Neural cell (in vitro differentiated cells): ENCODE measurements around the gene GPR141. TPM values are rescaled to one million over a fixed set of nuclear protein-coding genes. Genes with fewer than 3 reads are reported as not detected.

ENCODE experiments used
- H2AFZ ChIP-seq: fragments of 200-600, 300-800 bp; sonication (generic), shearing (Covaris generic); 2 replicates; pipeline ENCODE4 v1.6.0; 2014; ENCODE audit warnings: low read depth, mild to moderate bottlenecking, antibody characterized with exemption, low read length, moderate library complexity
- H3F3A ChIP-seq: fragments of 200-600 bp; shearing (Covaris generic); 2 replicates; pipeline ENCODE4 v1.6.1; 2016; ENCODE audit warnings: mild to moderate bottlenecking, moderate library complexity, mixed read lengths, antibody characterized with exemption, low read length; ENCODE audit not compliant: insufficient read depth, poor library complexity, severe bottlenecking
- H3K27ac ChIP-seq: fragments of 200-600, 300-800 bp; sonication (generic), shearing (Covaris generic); 2 replicates; pipeline ENCODE4 v1.5.1; 2014; ENCODE audit warnings: mild to moderate bottlenecking, low read length, moderate library complexity
- H3K27me3 ChIP-seq: fragments of 300-800, 200-600 bp; sonication (generic), shearing (Covaris generic); 2 replicates; pipeline ENCODE4 v1.6.0; 2014; ENCODE audit warnings: mild to moderate bottlenecking, low read depth, low read length, moderate library complexity; ENCODE audit not compliant: insufficient read depth
- H3K36me3 ChIP-seq: fragments of 300-800, 200-600 bp; sonication (generic), shearing (Covaris generic); 2 replicates; pipeline ENCODE4 v1.5.1; 2014; ENCODE audit warnings: mild to moderate bottlenecking, antibody characterized with exemption, low read length, moderate library complexity; ENCODE audit not compliant: insufficient read depth
- H3K4me2 ChIP-seq: fragments of 300-800, 200-600 bp; sonication (generic), shearing (Covaris generic); 2 replicates; pipeline ENCODE4 v1.6.0; 2014; ENCODE audit warnings: mild to moderate bottlenecking, low read length
- H3K4me3 ChIP-seq: fragments of 300-800, 200-600 bp; sonication (generic), shearing (Covaris generic); 2 replicates; pipeline ENCODE4 v1.5.1; 2014; ENCODE audit warnings: mild to moderate bottlenecking, low read length, moderate library complexity
- H3K79me2 ChIP-seq: fragments of 200-600 bp; shearing (Covaris generic); replicated peaks from 2 replicates; pipeline ENCODE4 v1.6.0; 2014; ENCODE audit warnings: mild to moderate bottlenecking, low read length, moderate library complexity; ENCODE audit not compliant: insufficient read depth
- H3K9ac ChIP-seq: fragments of 300-800, 200-600 bp; sonication (generic), shearing (Covaris generic); 2 replicates; pipeline ENCODE4 v1.6.1; 2016; ENCODE audit warnings: mild to moderate bottlenecking, low read length, mixed read lengths
- H3K9me2 ChIP-seq: fragments of 200-600 bp; shearing (Covaris generic); 2 replicates; pipeline ENCODE4 v1.6.1; 2016; ENCODE audit warnings: mild to moderate bottlenecking, low read length, mixed read lengths; ENCODE audit not compliant: insufficient read depth
- H3K9me3 ChIP-seq: fragments of 200-600, 300-800 bp; sonication (generic), shearing (Covaris generic); 2 replicates; pipeline ENCODE4 v1.6.1; 2016; ENCODE audit warnings: mild to moderate bottlenecking, mixed run types, low read length, moderate library complexity, mixed read lengths
- H4K20me1 ChIP-seq: fragments of 200-600 bp; shearing (Covaris generic); 2 replicates; pipeline ENCODE4 v1.6.1; 2016; ENCODE audit warnings: mild to moderate bottlenecking, mixed run types; ENCODE audit not compliant: insufficient read depth
- EP300 ChIP-seq: fragments of 450-650 bp; conservative IDR thresholded peaks from 2 replicates; pipeline ENCODE4 v1.6.1; 2014; ENCODE audit warnings: antibody characterized with exemption, mild to moderate bottlenecking, moderate library complexity; ENCODE audit not compliant: poor library complexity, severe bottlenecking
- EZH2 ChIP-seq: fragments of 200-600, 300-800 bp; shearing (Covaris generic), sonication (generic); IDR thresholded peaks from 2 replicates; pipeline ENCODE4 v1.6.1; 2014; ENCODE audit warnings: antibody characterized with exemption, low read length, borderline replicate concordance, mild to moderate bottlenecking; ENCODE audit not compliant: insufficient read depth, poor library complexity, severe bottlenecking
- MXI1 ChIP-seq: fragments of 450-650 bp; conservative IDR thresholded peaks from 2 replicates; pipeline ENCODE4 v1.6.1; 2014; ENCODE audit warnings: antibody characterized with exemption, mild to moderate bottlenecking; ENCODE audit not compliant: poor library complexity, severe bottlenecking
- POLR2AphosphoS5 ChIP-seq: IDR thresholded peaks from 2 replicates; pipeline ENCODE4 v1.6.1; 2012
- RAD21 ChIP-seq: fragments of 450-650 bp; conservative IDR thresholded peaks from 2 replicates; pipeline ENCODE4 v1.6.1; 2014; ENCODE audit warnings: antibody characterized with exemption, mild to moderate bottlenecking, moderate library complexity
- SMC3 ChIP-seq: fragments of 450-650 bp; conservative IDR thresholded peaks from 2 replicates; pipeline ENCODE4 v1.6.1; 2014; ENCODE audit warnings: antibody characterized with exemption, mild to moderate bottlenecking, moderate library complexity; ENCODE audit not compliant: poor library complexity
- TAF1 ChIP-seq: IDR thresholded peaks from 2 replicates; pipeline ENCODE4 v1.6.1; 2012; ENCODE audit warnings: low read depth
- polyA plus RNA-seq: library from polyadenylated mRNA; depleted of rRNA; stranded (reverse); fragments of >200 nt; gene quantifications from 2 replicates; pipeline ENCODE4 v1.2.3, GENCODE V29; 2014
- TF ChIP-seq, protein P1 (sequence below): IDR thresholded peaks from 2 replicates; pipeline ENCODE4 v1.6.1; 2012; ENCODE audit warnings: borderline replicate concordance
- TF ChIP-seq, protein P2 (sequence below): fragments of 450-650 bp; IDR thresholded peaks from 2 replicates; pipeline ENCODE4 v1.5.1; 2014; ENCODE audit warnings: antibody characterized with exemption, mild to moderate bottlenecking, moderate library complexity; ENCODE audit not compliant: poor library complexity, severe bottlenecking

Gene GPR141
- polyA plus RNA-seq, 1 donor from 2014 or later: not detected

- no peaks in the 10 kb centered on the region for H3K9me3 ChIP-seq
These were observed 15.2 kb downstream of the GPR141 start for GRCh38 chr7:37698782-37699181.

GRCh38 chr7:37701769-37702168 is 18.2 kb downstream of the GPR141 start:
- no peaks in the 10 kb centered on the region for H3F3A ChIP-seq
- no peaks in the 10 kb centered on the region for H3K9me3 ChIP-seq
- no peaks in the 10 kb centered on the region for H3K79me2 ChIP-seq
- no peak overlapping the region for H3K9ac ChIP-seq
- H3K27ac ChIP-seq: no peak overlapping the region
- H3K36me3 ChIP-seq: no peaks in the 10 kb centered on the region
- H4K20me1 ChIP-seq: no peaks in the 10 kb centered on the region
- no peaks in the 10 kb centered on the region for H3K9me2 ChIP-seq
- H3K27me3 ChIP-seq: no peaks in the 10 kb centered on the region
- no peak for TF ChIP-seq POLR2AphosphoS5
- H3K4me2 ChIP-seq: no peak overlapping the region
- no peak overlapping the region for H2AFZ ChIP-seq
- H3K4me3 ChIP-seq: no peak overlapping the region

More at GRCh38 chr7:37698782-37699181, 15.2 kb downstream of the GPR141 start:
- H3K27ac ChIP-seq: no peak overlapping the region
- H3F3A ChIP-seq: no peaks in the 10 kb centered on the region
- no peak overlapping the region for H3K4me2 ChIP-seq
- no peak for TF ChIP-seq MXI1
- TF ChIP-seq, protein P1, sequence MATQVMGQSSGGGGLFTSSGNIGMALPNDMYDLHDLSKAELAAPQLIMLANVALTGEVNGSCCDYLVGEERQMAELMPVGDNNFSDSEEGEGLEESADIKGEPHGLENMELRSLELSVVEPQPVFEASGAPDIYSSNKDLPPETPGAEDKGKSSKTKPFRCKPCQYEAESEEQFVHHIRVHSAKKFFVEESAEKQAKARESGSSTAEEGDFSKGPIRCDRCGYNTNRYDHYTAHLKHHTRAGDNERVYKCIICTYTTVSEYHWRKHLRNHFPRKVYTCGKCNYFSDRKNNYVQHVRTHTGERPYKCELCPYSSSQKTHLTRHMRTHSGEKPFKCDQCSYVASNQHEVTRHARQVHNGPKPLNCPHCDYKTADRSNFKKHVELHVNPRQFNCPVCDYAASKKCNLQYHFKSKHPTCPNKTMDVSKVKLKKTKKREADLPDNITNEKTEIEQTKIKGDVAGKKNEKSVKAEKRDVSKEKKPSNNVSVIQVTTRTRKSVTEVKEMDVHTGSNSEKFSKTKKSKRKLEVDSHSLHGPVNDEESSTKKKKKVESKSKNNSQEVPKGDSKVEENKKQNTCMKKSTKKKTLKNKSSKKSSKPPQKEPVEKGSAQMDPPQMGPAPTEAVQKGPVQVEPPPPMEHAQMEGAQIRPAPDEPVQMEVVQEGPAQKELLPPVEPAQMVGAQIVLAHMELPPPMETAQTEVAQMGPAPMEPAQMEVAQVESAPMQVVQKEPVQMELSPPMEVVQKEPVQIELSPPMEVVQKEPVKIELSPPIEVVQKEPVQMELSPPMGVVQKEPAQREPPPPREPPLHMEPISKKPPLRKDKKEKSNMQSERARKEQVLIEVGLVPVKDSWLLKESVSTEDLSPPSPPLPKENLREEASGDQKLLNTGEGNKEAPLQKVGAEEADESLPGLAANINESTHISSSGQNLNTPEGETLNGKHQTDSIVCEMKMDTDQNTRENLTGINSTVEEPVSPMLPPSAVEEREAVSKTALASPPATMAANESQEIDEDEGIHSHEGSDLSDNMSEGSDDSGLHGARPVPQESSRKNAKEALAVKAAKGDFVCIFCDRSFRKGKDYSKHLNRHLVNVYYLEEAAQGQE: no peak
- TF ChIP-seq, protein P2, sequence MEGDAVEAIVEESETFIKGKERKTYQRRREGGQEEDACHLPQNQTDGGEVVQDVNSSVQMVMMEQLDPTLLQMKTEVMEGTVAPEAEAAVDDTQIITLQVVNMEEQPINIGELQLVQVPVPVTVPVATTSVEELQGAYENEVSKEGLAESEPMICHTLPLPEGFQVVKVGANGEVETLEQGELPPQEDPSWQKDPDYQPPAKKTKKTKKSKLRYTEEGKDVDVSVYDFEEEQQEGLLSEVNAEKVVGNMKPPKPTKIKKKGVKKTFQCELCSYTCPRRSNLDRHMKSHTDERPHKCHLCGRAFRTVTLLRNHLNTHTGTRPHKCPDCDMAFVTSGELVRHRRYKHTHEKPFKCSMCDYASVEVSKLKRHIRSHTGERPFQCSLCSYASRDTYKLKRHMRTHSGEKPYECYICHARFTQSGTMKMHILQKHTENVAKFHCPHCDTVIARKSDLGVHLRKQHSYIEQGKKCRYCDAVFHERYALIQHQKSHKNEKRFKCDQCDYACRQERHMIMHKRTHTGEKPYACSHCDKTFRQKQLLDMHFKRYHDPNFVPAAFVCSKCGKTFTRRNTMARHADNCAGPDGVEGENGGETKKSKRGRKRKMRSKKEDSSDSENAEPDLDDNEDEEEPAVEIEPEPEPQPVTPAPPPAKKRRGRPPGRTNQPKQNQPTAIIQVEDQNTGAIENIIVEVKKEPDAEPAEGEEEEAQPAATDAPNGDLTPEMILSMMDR: no peak
- no peak for TF ChIP-seq RAD21
- no peak for TF ChIP-seq SMC3
- no peak for TF ChIP-seq TAF1
- no peak for TF ChIP-seq POLR2AphosphoS5
- no peak for TF ChIP-seq EZH2
- H3K9ac ChIP-seq: no peak overlapping the region
- no peak overlapping the region for H3K4me3 ChIP-seq
- H2AFZ ChIP-seq: no peak overlapping the region
- no peaks in the 10 kb centered on the region for H3K79me2 ChIP-seq
- no peaks in the 10 kb centered on the region for H3K9me2 ChIP-seq
- no peaks in the 10 kb centered on the region for H3K36me3 ChIP-seq
- H3K27me3 ChIP-seq: no peaks in the 10 kb centered on the region
- no peaks in the 10 kb centered on the region for H4K20me1 ChIP-seq

- no peaks in the 10 kb centered on the region for H4K20me1 ChIP-seq
- no peaks in the 10 kb centered on the region for H3K9me3 ChIP-seq
- H3K9ac ChIP-seq: no peak overlapping the region
- H3K36me3 ChIP-seq: no peaks in the 10 kb centered on the region
- H3K9me2 ChIP-seq: no peaks in the 10 kb centered on the region
- no peak overlapping the region for H3K4me2 ChIP-seq
- no peak overlapping the region for H3K27ac ChIP-seq
- H3K79me2 ChIP-seq: no peaks in the 10 kb centered on the region
- TF ChIP-seq RAD21: no peak
- no peak for TF ChIP-seq EP300
- TF ChIP-seq, protein P2: no peak
- no peak for TF ChIP-seq EZH2
- TF ChIP-seq, protein P1: no peak
- TF ChIP-seq POLR2AphosphoS5: no peak
- TF ChIP-seq SMC3: no peak
- no peak for TF ChIP-seq TAF1
- no peak for TF ChIP-seq MXI1
- H3F3A ChIP-seq: no peaks in the 10 kb centered on the region
- H3K4me3 ChIP-seq: no peak overlapping the region
- no peaks in the 10 kb centered on the region for H3K27me3 ChIP-seq
- no peak overlapping the region for H2AFZ ChIP-seq
These were observed 19.8 kb downstream of the GPR141 start for GRCh38 chr7:37703361-37703760.
